ENCODE measurements around the gene THAP4. TPM values are rescaled to one million over a fixed set of nuclear protein-coding genes. Genes with fewer than 3 reads are reported as not detected.
"Not testable (repeated sequence)": the region's sequence is repeated elsewhere in the genome, so short reads cannot be mapped to it uniquely, and the experiment has no call there.

THAP4 gene
- total RNA-seq, 1 donor from 2014 or later, result 73.2 TPM

- no peak for DNase-seq (ENCODE audit: low spot score)
Measured at GRCh38 chr2:241571821-241572620, 64.9 kb downstream of the THAP4 start.

GRCh38 chr2:241570961-241571581 lies 65.9 kb downstream of the THAP4 start:
- intact Hi-C loops (cut with DNase I), result no loop called here
- DNase-seq (ENCODE audit: low spot score), result no peak

More at GRCh38 chr2:241571821-241572620, 64.9 kb downstream of the THAP4 start:
- intact Hi-C loops (cut with DNase I), result no loop called here

DNA sequence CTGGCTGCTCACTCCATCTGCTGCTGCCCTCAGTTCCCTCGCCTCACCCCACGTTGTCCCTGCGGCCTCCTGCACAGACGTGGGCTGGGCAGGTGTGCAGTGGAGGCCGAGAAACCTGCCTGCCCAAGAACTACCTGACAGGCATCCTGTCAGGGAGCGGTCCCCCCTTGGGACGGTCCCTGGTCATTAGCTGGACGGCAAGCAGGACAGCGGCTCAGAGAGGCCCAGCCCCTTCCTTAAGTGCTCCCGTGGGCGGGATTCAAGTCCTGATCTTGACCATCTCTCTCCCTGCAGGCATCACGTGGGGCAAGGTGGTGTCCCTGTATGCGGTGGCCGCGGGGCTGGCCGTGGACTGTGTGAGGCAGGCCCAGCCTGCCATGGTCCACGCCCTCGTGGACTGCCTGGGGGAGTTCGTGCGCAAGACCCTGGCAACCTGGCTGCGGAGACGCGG lies 67.1 kb downstream of the THAP4 start:
- intact Hi-C loops (cut with DNase I), result no loop called here
- no peak for DNase-seq (ENCODE audit: low spot score)

- no peak for DNase-seq (ENCODE audit: low spot score)
- intact Hi-C loops (cut with DNase I), result no loop called here
Measured at GRCh38 chr2:241568726-241569125, 68.2 kb downstream of the THAP4 start.

GRCh38 chr2:241567776-241568175 lies 69.2 kb downstream of the THAP4 start:
- intact Hi-C loops (cut with DNase I), result no loop called here
- no peak for DNase-seq (ENCODE audit: low spot score)

GRCh38 chr2:241567266-241567665 lies 69.7 kb downstream of the THAP4 start:
- intact Hi-C loops (cut with DNase I), result not testable (repeated sequence)

GRCh38 chr2:241566468-241566867 lies 70.5 kb downstream of the THAP4 start:
- intact Hi-C loops (cut with DNase I), result no loop called here
- no peak for DNase-seq (ENCODE audit: low spot score)

More at GRCh38 chr2:241567266-241567665, 69.7 kb downstream of the THAP4 start:
- DNase-seq (ENCODE audit: low spot score), result not testable (repeated sequence)

- intact Hi-C loops (cut with DNase I); DNase-seq (ENCODE audit: low spot score): not testable (repeated sequence)
Measured at GRCh38 chr2:241566021-241566420, 70.9 kb downstream of the THAP4 start.

DNA sequence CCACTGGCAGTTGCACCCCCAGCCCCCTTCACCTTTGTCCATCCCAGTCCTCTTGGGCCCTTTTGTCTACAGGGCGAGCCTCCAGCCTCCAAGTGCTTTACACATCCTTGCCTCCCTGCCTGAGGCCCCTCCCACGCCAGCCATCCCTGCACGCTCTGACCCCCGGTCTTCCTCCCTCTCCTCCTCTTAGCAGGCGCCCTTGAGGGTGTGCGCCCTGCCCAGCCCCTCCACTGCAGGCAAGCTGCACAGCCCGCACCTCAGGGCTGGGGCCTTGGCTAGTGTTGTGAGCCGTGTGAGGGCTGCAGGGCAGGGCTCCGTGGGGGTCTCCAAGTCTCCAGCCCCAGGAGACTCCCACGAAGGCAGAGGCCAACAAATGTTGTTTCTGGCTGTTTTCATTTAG lies 71.5 kb downstream of the THAP4 start:
- intact Hi-C loops (cut with DNase I), result no loop called here
- DNase-seq (ENCODE audit: low spot score), result no peak

GRCh38 chr2:241564596-241565410 lies 72.2 kb downstream of the THAP4 start:
- DNase-seq (ENCODE audit: low spot score), result no peak
- intact Hi-C loops (cut with DNase I), result no loop called here

DNA sequence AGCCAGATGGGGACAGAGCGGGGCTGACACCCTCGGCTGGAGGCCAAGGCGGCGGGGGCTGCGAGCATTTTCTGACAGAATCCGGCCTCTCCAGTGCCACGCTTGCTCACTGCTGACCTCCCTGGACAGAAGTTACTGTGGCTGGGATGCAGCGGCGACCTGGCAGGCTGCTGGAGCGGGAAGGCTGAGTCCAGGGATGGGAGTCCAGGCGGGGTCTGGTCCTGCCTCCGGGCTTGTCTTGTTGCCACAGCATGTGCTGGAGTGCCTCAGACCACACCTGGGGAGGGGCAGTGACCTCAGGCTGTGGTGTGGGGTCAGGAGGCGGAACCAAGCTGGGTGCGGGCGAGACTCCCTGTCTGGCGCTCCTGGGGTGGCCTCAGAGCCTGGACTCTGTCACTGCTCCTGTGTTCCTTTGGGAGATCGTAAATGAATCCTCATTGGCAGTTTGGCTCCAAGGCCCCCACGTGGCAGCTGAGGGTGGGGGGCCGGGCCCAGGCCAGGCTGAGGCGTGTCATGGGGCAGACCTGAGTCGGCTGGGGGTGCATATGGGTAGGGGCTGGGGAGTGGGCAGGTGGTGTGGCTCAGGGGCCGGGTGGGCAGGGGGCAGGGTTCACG lies 72.9 kb downstream of the THAP4 start:
- DNase-seq (ENCODE audit: low spot score), result no peak
- intact Hi-C loops (cut with DNase I), result no loop called here

DNA sequence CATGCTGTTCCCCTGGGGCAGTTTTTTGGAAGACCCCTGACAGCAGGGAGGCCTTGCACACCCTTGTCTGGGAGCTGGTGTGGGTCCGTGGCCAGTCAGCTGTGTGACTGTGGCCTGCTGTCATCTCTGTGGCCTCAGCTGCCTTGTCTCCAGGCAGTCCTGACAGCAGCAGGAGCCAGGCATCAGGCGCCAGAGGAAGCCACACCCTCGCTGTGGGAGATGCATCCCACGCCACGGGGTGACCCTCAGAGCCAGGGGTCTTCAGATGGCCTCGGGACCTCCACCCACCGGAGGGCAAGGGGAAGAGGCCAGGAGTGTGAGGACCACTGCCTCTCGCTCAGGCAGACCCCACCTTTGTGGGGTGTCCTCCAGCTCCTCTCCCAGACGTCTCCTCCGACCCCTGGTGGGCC lies 73.4 kb downstream of the THAP4 start:
- intact Hi-C loops (cut with DNase I), result no loop called here
- no peak for DNase-seq (ENCODE audit: low spot score)

DNA sequence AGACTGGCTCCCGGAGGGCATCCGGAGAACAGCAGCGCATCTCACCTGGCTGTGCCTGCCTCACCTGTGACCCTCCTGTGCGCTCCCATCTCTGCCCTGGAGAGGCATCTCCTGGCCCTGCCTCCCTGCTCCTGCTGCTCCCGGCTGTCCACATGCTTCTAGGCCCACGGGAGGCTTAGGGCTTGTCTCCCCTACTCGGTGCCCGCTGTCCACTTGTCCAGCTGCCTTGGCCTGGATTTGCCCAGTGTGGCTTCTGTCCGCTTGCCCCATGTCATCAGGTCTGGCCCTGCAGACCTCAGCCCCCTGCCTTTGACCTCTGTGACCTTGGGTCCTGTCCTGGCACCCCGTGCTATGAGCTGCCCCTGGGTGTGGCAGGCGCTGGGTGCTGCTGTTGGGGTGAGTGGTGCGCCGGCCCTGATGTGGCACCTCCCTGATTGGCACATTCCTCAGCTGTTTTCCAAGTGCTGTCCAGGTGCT lies 73.9 kb downstream of the THAP4 start:
- no peak for DNase-seq (ENCODE audit: low spot score)
- intact Hi-C loops (cut with DNase I), result no loop called here

DNA sequence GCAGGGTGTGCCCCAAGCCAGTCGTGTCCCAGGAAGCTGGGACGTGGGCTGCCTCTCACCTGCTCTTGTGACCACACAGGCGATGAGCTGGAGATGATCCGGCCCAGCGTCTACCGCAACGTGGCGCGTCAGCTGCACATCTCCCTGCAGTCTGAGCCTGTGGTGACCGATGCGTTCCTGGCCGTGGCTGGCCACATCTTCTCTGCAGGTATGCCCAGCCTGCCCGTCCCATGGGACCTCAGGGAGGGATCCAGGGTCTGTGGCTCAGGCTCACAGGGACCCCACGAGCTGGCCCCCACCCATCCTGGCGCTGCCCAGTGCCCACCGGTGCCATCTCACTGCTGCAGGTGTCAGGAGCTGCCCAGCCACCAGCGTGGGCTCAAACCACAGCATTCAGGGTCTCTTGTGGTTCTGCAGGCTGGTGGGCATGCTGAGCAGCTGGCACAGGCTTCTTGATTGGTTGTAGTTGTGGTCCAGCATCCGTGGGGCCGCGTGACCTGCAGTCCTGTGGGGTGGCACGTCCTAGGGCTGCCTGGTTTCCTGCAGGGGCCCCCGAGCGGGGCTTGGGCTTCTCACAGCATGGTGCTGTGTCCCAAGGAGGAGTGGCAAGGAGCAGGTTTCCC lies 74.6 kb downstream of the THAP4 start:
- intact Hi-C loops (cut with DNase I), result no loop called here
- no peak for DNase-seq (ENCODE audit: low spot score)

GRCh38 chr2:241561832-241562231 lies 75.1 kb downstream of the THAP4 start:
- DNase-seq (ENCODE audit: low spot score), result peak; percentile 85
- intact Hi-C loops (cut with DNase I), result no loop called here

DNA sequence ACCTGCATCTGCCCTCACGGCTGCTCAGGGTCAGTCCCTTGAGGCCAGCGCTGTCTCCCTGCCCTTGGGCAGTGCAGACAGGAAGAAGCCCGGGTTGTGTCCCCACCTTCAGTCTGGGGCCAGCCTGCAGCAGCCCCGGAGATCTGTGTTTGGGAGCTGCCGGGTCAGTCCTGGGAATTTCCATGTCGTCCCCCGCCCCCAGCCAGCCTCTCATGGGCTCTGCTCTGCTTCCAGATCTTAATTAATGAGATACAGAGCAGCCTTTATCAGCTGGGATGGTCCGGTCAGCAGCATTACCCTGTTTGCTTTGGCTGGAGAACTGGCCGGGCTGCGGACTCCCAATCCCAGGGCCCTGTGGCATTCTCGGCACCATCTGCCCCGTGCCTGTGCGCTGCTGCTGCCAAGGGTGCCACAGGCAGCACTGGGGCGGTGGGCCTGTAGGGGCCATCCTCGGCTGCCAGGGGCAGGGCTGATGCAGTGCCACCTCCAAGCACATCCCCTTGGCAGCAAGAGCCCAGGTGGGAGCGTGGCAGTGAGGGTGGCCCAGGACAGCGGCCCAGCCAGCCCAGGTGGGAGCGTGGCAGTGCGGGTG lies 76.0 kb downstream of the THAP4 start:
- intact Hi-C loops (cut with DNase I), result no loop called here
- no peak for DNase-seq (ENCODE audit: low spot score)

- no peak for DNase-seq (ENCODE audit: low spot score)
- intact Hi-C loops (cut with DNase I), result no loop called here
Measured at GRCh38 chr2:241560162-241560882, 76.6 kb downstream of the THAP4 start.

Measured in cardiac septum (tissue), 1 donor.